HG03196 (cell line): ENCODE data around the gene SRRM1.

Experiments used
- ATAC-seq: cut with Tn5 transposase; IDR thresholded peaks from one replicate; pipeline ENCODE4 v1.9.1; 2021; ENCODE audit not compliant: unreplicated experiment

Gene SRRM1, protein sequence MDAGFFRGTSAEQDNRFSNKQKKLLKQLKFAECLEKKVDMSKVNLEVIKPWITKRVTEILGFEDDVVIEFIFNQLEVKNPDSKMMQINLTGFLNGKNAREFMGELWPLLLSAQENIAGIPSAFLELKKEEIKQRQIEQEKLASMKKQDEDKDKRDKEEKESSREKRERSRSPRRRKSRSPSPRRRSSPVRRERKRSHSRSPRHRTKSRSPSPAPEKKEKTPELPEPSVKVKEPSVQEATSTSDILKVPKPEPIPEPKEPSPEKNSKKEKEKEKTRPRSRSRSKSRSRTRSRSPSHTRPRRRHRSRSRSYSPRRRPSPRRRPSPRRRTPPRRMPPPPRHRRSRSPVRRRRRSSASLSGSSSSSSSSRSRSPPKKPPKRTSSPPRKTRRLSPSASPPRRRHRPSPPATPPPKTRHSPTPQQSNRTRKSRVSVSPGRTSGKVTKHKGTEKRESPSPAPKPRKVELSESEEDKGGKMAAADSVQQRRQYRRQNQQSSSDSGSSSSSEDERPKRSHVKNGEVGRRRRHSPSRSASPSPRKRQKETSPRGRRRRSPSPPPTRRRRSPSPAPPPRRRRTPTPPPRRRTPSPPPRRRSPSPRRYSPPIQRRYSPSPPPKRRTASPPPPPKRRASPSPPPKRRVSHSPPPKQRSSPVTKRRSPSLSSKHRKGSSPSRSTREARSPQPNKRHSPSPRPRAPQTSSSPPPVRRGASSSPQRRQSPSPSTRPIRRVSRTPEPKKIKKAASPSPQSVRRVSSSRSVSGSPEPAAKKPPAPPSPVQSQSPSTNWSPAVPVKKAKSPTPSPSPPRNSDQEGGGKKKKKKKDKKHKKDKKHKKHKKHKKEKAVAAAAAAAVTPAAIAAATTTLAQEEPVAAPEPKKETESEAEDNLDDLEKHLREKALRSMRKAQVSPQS

DNA sequence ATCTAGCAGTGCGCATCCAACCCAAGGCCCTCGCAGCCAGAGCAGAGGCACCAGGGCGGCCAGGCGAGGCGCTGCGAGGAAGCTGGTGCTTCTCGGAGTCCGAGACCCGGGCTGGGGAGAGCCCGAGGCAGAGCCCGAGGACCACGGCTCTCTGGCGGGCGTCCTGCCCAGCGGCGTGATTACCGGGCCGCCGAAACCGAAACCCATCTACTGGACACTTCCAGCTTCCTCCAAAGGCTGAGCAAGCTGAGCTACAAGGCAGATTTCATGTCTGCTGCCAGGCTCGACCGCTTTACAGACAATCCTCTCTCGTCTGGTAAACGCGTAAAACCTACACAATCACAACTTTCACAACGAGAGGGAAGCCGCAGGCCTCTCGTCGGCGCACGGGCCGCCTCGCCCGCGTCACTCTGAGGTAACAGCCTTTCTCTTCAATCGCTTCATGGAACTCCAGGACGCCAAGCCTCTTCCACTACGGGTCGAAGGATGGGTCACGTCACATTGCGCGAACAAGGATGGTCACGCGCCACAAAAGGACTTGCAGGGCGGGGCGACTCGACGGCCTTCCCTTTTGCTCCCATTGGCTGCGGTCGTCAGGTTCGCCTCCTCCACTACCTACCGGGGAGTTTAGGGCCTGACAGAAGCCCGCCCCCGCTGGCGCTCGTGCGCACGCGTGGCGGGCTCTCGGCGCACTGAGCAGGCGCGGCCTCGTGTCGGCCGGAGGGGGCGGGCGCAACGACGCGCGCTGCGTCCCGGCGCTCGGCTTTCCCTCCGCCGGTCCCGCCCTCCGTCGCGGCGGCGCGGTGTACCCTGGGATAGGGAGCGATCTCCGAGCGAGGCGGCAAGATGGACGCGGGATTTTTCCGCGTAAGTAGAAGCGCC, at the start of gene SRRM1:
Gene SRRM1 (plus strand): TSS at position 822 of the 882 bp plus-strand sequence. CDS start 25 bp downstream, at position 847.
- ATAC-seq = peak; percentile 86

DNA sequence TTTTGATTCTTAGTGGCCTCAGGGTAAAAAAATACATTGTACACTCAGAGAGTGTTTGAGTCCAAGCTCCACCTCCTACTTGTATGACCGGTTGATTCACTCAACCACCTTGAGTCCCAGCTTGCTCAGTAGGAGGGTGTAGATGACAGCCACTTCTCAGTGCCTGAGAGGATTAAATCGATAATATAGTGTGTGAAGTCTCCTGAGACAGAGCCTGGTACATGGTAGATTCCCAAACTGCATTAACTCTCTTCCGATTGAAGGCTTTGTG, 48.8 kb upstream of the SRRM1 start:
- no peak for ATAC-seq

DNA sequence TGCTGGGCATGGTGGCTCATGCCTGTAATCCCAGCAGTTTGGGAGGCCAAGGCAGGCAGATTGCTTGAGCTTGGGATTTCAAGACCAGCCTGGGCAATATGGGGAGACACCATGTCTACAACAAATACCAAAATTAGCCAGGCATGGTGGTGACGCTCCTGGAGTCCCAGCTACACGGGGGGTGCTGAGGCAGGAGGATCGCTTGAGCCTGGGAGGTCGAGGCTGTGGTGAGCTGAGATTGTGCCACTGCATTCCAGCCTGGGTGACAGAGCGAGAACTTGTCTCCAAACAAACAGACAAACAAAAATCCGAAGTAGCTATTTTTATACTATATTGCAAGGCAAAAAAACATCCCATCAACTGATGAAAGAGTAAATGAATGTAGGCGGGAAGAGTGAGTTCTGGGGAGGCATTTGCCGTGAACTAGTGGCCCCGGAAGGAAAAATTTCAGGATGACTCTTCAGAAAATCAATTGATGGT, 46.7 kb upstream of the SRRM1 start:
- no peak for ATAC-seq

DNA sequence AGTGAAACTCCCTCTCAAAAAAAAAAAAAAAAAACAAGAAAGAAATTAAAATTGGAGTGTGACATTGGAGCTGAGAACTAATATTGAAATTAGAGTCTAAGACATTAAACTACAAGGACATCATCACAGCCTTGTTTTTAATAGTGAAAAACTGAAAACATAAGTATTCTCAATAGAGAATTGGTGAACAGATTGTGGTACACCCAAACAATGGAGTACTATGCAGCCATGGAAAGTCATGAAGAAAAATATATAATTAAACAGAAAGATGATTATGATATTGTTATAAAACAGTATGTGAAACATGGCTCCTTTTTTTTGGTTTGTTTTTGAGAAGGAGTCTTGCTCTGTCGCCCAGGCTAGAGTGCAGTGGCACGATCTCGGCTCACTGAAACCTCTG, 43.8 kb upstream of the SRRM1 start:
- no peak for ATAC-seq

DNA sequence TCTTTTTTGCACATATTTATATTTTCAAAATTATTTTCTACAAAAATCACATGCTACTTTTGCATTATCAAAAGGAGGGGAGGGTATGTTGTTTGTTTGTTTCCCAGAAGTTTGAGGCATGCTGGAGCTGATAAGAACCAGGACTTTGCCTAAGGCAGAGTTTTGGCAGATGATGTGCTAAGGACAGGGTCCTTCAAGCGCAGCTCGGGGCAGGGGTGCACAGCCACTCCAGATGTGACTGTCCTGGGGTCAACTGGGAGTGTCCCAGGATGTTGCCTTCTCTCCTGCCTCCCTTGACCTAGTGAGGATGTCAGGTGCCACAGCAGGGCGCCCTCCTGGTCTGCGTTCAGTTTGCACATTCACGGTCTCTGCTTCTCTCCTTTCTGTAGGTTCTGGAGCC, 42.6 kb upstream of the SRRM1 start:
- ATAC-seq = no peak

DNA sequence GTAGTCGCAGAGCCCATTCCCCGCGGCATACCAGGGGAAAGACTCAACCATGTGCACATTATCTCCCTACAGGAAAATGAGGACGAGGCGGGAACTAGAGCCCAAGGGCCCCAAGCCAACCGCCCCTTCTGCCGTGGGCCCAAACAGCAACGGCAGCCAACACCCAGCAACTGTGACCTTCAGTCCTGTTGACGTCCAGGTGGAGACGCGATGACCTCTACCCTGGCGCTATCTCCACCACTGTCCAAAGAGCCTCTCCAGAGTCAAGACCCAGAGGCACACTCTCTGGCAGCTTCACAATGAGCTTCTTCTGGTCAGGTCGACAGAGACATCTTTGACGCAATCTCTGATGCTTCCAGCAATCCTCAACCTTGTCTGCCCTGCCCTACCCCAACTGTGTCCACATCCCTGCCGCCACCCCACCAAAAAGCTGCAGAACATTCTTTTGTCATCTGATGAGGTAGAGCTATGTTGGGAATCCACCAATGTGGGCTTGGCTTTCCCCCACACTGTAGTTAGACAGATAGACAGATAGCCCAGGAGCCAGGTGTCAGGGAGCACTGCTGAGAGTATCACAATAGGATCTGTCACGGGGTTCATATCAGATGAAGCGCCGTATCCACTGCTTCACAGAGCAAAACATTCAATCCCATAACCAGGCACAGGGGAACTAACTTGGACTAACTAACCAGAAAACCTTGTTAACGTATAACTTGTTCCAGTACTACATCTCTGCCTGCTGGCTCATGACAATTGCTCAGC, 37.4 kb upstream of the SRRM1 start:
- no peak for ATAC-seq

DNA sequence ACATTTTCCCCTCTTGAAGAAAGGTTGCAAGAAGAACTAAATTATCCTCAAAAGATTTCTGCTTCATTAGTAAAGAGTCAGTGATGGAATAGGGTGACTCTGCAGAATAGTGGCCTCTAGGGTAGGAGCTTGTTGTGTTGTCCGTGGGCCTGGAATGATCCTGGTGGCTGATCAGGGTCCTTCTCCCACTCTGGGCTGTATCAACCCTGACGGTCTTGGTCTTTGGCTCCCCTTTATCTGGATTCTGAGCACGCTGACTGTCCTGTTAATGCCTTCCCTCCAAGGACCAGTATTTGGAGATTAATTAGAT, 36.9 kb upstream of the SRRM1 start:
- no peak for ATAC-seq

DNA sequence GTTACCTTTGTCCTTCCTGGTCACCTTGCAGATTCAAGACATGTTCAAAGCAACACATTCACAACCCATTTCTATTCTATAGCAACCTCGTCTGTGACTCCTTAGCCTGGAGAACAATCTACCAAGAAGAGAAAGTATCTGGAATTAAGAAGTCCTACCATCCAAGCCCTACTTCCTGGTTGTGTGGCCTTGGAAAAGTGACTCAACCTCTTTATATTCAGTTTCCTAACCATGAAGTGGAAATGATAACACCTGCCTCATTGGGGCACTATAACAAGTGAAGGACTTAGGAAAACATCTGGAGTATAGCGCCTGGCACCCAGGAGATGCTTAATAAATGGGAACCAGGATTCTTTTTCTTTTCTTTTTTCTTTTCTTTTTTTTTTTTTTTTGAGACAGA, 36.5 kb upstream of the SRRM1 start:
- ATAC-seq = no peak

DNA sequence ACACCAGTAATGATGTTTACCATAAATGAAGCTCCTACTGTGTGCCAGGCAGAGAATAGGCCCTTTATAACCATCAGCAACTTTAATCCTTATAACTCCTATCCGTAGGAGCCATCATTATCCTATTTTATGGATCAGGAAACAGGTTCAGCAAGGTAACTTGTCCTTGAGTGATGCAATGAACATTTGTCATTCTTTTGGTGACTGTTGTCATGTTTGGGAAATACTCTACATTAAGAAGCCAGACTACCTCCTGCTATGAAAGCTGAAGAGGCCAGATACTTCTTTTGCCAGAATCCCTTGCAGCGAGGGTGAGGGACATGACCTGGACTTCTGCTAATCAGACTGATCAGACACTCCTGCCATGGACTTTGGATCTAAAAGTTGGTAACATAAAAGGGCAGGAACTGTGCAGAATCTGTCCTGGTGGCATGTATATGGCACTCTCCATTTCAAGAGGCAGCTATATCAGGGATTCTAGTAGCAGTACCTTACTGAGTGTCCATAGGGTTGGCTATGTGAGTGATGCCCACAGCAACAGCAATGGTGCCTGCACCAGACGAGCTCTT, 33.1 kb upstream of the SRRM1 start:
- no peak for ATAC-seq

DNA sequence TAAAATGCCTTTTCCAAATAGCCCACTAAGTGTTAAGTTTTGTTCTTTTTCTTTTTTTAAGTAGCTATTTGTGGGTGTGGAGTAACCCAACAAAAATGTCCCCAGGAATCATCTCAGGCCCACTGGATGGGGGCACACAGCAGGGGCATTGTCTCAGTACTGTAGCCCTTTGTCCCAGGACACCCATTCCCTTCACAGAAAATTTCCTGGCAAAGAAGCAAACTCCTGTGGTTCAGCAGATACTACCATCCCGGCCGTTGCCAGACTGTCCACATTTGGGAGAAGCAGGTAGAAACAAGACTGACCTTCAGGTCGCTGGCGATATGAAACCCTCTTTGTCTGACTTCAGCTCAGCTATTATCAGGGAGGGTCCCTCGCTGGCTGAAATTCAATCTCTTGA, 23.7 kb upstream of the SRRM1 start:
- no peak for ATAC-seq

DNA sequence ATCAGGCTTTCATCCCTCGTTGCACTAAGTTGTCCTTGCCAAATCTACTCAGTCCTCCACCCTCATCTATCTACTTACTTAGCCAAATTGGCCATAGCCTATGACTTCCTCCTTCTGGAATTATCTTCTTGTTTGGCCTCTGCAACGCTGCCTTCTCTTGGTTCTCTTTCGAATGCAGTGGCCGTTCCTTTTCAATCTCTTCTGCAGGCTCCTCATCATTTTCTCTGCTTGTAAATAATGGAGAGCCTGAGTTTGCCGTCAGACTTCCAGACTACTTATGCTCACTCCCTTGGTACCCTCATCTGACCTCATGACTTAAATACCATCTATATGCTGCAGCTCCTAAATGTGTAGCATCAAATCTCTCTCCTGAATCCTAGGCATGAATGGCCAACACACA, 22.4 kb upstream of the SRRM1 start:
- no peak for ATAC-seq

DNA sequence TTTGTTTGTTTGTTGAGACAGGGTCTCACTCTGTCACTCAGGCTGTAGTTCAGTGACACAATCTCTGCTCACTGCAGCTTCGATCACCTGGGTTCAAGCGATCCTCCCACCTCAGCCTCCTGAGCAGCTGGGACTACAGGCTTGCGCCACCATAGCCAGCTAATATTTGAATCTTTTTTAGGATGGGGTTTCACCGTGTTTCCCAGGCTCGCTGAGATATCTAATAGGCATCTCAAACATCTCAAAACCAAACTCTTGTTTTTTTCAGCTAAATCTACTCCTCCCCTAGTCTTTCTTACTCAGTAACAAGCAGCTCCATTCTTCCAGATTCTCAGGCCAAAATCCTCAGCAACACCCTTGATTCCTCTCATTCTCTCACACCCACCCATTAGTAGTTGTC, 22.0 kb upstream of the SRRM1 start:
- ATAC-seq = no peak

DNA sequence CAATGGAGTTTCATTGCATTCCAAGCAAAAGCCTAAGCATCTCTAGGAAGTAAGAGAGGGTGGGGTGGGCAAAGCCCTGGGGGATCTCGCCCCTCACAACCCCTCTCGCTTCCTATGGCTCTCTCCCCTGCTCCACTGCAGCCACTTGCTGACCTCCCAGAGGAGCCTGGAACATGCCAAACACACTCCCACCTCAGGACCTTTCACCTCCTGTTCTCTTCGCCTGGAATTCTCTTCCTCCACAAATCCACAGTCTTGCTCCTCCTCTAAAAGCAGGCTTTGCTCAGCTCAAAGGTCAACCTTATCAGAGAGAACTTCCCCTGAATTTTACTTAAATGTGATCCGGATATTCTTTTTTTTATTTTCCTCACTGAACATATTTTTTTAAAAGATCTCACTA, 20.9 kb upstream of the SRRM1 start:
- ATAC-seq = no peak

DNA sequence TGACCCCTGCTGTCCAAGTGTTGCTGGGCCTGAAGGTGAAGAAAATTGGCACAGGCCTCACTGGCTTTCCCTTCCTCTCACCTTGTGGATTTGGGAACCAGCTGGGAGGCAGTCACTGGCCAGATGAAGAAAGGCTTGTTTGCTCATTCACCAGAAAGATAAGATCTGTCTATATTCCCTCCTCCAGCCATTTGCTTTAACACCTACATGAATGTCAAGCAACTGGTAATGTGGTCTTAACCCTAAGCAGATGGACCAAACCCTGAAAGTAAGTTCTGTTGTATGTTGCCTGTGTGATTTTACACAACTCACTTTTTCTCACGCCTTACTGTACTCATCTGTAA, 10.3 kb upstream of the SRRM1 start:
- no peak for ATAC-seq

DNA sequence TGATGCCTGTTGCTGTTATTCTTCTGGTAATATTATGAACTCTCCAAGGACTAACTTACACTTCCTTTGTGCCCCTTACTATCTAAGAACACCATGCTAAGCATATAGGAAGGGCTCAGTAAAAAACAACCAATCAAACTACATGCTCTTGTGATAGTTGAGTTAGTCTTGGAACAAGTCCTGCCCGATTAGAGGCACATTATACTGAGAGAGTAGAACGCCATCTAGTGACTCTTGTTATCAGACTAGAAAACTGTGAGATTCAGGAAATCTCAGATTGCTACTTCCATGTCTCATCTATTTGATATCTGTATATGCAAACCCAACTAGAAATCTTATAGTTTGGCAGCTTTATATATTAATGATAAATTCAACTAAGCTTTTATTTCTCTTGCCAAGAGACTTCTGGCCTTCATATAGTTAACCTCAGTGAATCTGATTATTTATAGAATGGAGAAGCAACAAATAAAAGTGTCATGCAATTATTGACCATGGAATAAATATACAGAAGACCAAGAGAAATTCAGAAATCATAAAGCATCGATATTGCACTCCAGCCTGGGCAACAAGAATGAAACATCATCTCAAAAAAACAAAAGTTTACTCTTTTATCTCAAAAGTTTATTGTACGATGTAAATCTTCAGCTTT, 7.8 kb upstream of the SRRM1 start:
- peak; percentile 55 for ATAC-seq

DNA sequence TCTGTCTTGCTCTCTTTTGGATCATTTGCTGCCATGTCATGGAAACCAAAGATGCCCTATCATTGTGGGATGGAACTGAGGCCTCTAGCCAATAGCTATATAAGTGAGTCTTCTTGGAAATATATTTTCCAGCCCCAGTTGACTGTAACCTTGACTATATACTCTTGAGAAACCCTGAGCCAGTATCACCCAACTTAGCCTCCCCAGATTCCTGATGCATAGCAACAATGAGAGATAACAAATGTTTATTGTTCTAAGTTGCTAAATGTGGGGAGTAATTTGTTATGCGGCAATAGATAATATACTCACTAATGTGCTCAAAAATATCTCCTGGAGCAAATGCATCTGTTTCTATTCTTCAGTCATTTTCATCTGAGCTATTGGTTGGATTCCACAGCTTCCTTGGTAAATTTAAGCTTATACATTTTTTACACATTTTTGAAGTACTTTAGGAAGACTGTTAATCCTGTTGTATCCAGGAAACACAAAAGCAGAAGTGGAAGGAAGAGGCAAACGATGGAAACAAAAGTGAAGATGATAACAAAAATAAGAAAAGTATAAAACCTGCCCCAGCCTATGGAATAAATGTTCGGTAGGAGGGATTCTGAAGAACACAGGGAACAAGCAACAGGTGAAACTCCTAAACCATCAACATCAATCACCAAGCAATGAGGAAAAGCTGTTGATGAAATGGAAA, 6.3 kb upstream of the SRRM1 start:
- ATAC-seq = no peak

DNA sequence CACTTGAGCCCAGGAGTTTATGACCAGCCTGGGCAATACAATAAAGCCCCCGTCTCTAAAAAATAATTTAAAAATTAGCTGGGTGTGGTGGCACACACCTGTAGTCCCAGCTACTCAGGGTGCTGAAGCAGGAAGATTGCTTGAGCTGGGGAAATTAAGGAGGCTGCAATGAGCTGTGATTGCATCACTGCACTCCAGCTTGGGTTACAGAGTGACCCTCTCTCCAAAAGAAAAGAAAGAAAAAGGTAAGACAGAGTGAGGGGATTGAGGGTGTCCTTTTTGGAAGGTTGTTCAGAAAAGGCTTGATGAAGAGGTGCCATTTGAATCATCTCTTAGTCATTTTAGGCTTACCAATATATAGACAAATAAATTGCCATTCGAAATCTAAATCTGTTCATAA, 4.0 kb upstream of the SRRM1 start:
- ATAC-seq = no peak

DNA sequence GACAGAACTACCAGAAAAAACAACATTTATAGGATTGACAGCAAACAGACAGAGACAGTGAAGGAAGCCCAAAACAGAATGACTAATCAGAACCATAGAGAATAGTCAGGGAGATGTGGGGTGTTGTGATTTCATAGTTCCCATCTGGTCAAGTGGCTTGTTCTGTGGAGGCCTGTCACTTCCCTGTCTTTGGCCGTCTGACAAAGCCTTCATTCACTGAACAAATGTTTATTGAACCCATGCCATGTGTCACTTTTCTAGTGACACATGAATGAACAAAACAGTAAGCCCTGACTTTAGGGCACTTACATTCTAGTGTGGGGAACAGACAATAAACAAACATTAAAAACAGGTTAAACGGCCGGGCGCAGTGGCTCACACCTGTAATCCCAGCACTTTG, 3.2 kb upstream of the SRRM1 start:
- no peak for ATAC-seq

DNA sequence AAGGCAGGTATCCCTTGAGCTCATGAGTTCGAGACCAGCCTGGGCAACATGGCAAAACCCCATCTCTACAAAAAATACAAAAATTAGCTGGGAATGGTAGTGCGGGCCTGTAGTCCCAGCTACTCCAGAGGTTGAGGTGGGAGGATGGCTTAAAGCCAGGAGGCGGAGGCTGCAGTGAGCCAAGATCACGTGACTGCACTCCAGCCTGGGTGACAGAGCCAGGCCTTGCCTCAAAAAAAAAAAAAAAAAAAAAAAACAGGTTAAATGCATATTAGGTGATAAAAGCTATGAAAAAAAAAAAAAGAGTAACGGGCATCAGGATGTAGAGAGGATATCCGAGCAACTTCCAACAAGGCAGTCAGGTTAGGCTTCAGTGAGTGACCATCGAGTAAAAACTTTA, 2.8 kb upstream of the SRRM1 start:
- no peak for ATAC-seq
